ENCODE measurements around the gene LMO1.

LMO1 gene

DNA sequence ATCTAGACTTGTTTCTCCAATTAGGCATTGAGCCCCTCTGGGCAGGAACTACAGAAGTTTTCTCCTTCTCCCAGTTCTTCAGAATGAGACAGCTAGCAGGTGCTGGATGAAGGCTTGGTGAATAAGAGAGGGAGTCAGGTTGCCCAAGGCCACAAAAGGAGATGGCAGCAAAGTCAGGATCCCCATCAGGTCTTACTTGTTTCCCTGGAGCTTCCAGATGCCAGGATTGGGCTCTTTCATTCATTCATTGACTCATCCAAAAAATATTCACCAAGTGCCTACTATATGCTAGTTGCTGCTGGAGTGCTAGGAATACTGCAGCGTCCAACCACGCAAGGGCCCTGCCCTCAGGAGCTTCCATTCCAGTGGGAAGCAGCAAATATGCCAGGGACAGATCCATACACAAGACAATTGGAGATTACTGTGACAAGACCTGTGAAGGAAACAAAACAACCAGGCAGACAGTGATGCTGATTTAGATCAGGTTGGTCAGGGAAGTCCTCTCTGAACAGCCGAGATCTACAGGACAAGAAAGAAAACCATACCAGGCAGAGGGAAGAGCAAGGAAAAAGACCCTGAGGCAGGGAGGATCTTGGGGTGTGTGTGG is 24.6 kb upstream of the LMO1 start:
- DNase-seq (ENCODE audit: low spot score): no peak

DNA sequence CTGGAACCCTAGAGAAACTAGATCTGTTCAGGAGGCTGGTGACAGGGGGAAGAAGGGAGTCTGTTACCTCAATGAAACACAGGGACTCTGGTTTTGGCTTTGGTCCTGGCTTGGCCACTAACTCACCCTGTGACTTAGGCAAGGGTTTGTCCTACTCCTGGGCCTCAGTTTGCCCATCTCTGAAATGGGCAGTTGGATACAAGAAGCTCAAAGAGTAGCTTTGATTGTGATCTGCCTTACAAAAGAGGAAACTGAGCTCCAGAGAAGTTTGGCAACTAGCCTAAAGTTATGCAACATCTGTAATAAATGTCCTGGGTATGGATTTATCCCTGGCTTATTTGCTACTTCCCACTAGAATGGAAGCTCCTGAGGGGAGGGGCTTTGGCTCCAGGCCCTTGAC is 24.0 kb upstream of the LMO1 start:
- no peak for DNase-seq (ENCODE audit: low spot score)

DNA sequence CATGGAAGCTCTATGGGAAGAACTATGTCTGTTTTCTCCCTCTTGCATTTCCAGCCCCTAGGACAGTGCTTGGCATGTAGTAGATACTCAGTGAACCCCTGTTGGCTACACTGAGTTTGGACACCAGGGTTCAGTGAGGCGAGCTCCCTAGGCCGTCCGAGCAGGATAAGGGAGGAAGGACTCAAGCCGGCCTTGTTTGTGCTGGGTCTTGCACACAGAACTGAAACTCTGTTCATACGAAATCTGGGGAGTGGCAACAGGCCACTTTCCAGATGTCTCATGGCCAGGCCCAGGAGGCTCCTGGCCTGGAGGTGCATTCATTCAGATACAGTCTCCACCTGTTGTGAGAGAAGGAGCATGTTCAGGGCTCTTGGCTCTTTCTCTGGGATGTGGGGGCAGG is 23.6 kb upstream of the LMO1 start:
- DNase-seq (ENCODE audit: low spot score): no peak

DNA sequence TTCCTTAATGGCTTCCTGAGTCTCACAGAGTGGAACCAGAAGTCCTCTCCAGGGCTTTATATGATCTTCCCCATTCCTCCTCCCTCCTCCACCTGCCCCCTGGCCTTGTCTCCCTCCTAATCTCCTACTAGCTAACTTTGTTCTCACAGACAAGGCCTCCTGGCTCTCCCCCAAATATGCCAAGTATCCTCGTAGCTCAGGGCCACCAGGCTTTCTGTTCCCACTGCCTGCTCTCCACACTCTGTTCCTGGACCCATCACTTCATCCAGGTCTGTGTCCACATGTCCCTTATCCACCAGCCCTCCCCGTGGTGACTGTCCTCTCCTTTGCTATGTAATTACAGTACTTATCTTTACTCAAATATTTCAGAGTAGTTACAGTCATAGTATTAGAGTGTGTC is 23.2 kb upstream of the LMO1 start:
- no peak for DNase-seq (ENCODE audit: low spot score)

DNA sequence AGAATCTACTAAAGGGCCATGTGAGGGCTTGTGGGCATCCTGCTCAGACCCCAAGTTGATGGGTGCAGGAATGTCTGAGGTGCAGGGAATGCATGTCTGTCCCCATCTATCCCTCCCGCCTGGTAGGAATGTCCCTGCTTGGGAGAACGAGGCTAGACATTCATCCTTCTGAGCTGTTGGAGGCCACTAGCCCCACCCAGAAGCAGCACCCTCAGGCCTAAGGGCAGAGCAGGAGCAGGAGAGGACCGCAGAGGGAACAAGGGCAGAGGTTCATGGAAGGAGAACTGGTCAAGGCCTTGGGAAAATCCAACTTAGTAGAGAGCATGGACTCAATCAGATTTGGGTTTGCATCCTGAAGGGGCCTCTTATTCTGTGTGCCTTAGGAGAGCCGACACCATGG is 22.1 kb upstream of the LMO1 start:
- DNase-seq (ENCODE audit: low spot score): no peak

DNA sequence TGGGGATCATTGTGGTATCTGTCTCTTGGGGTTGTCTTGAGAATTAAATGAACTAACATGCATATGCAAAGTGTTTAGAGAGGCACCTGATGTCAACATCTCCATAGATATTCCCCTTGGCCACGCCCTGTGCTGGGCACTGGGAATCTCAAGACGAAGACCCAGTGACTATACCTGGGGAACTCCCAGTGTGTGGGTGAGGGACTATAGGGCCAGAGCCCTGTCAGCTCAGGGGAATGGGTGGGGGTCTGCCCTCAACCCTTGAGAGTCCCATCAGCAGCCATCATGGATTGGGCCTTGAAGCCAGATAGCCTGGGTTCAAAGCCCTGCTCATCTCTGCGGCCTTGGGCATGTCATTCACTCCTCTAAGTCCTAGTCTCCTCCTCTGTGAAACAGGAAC is 21.6 kb upstream of the LMO1 start:
- no peak for DNase-seq (ENCODE audit: low spot score)

DNA sequence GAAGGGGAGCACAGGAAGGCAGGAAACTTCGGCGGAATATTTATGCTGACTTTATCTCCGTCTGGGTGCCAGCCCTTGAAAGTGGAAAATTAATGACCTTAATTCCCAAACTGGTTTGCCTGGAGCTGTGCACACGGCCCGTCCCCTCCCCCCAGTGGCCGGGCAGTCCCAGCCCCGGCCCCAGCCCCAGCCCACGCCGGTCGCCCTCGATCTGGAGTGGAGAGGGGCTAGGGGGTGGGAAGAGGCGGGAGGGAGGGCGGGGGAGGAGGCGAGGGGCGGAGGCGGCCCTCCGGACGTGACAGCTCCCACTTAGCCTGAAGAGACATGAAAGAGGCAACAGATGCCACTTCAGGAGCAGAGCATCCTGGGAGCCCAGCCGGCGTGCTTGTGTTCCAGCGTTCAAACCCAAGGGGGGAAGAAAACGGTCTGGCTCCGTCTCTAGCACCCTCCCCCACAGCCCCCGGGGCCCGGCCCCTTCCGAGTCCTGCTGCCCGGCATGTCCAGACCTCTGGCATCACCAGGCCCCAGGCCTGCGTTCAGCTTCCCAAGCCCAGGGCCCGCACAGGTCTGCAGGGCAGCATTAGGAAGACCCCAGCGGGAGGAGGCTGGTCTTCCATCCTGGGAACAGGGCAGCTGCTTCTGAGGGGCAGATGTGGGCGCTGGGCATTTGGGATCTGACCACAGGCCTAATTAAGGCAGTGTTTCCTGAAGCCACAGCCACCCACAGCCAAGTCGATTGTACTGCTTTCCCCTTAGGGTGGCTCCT is 20.0 kb upstream of the LMO1 start:
- peak; percentile 70 for DNase-seq (ENCODE audit: low spot score)

DNA sequence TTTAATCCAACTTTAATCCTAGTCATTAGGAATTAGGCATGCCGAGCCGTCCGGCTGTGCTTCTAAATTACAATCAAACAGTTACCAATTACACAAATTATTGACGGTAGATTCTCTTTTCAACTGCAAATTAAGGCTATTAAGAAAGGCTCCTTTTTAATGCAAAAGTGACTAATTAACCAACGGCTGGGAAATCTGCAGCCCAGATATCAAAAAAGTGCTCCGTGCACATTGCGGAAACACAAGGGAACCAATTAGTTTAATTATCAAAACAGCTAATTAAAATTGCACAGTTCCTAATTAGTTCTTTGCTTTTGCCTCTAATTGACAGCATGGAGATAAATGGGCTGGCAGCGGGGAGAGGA is 19.4 kb upstream of the LMO1 start:
- no peak for DNase-seq (ENCODE audit: low spot score)

DNA sequence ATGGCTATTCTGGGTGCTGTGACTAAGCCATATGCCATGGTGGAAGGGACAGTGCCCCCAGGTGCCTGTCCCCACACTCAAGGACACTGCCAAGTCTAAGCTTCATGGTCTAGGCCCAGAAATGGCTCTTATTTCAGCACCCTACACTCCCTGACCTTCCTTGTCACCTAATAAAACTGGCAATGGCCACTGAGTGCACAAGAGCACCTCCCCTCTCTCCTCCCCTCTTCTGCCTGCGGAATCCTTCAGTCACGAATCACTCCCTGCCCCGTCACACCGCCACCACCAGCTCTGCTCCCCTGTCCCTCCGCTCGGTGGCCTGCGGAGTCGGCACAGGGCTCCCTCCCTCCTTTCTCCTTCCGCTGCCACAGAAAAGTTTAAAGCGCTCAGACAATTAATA is 19.0 kb upstream of the LMO1 start:
- peak; percentile 65 for DNase-seq (ENCODE audit: low spot score)

DNA sequence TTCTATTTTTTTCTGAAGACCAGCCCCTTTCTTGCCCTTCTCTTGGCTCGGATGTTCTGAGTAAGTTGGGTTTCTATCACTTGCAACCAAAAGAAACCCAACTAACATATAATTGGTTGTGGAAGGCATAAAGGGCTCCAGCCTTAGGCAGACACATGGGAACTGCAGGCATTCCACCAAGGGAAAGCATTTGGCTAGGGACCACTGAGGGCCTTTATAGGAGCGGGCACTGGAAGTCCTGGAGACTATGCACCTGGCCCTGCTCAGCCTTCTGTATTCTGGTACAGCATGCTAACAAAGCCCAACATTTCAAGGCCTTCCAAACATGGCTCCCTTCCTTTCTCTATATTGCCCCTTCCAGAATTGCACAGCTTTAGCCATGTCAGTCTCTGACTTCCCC is 17.6 kb upstream of the LMO1 start:
- DNase-seq (ENCODE audit: low spot score): no peak

DNA sequence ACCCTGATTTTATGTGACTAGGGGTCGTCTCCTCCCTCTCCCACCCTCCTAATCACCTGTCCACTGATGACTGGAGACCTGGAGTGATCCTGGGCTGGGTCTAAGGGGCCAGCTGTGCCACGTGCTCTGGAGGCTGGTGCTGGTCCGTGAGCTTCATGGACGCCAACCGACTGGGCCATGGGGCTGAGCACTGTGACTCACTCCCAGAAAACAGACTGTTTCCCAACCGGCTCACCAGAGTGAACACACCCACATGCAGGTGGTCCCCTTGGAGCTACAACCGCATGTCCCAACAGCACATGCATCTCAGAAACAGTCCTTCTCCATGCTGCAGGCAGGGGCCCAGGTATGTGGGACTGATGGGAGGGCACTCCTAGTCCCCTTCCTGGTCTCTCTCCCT is 14.0 kb upstream of the LMO1 start:
- DNase-seq (ENCODE audit: low spot score): no peak

DNA sequence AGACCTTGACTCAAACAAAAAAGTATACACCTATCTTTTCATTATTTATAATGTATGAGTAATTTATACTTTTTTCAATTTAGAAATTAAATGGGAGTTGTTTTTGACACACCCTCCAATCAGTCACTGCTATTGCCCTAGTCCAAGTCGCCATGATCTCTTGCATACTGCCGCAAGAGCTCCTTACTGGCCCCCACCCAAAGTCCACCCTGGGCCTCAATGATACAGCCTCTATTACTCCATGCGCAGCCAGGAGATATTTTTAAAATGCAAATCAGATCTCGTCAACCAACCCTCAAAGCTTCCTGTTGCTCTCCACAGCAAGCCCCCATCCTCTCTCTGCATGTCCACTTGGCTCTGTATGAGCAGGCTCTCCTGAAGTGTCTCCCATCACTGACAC is 12.8 kb upstream of the LMO1 start:
- no peak for DNase-seq (ENCODE audit: low spot score)

DNA sequence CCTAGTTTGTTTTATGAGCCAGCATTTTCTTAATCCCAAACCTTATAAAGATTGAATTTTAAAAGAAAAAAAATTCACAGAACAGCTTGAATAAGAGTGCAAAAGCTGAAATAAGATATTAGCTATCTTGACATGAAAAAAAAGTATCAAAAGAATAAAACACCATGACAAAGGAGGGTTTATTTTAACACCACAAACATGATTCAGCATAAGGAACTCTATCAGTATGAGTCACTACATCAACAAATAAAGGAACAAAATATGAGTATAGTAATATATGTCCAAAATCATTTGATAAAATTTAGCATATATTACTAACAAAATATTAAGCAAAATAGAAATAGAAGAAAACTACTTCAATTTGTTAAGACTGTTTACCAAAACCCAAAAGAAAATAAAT is 9.6 kb upstream of the LMO1 start:
- DNase-seq (ENCODE audit: low spot score): no peak

DNA sequence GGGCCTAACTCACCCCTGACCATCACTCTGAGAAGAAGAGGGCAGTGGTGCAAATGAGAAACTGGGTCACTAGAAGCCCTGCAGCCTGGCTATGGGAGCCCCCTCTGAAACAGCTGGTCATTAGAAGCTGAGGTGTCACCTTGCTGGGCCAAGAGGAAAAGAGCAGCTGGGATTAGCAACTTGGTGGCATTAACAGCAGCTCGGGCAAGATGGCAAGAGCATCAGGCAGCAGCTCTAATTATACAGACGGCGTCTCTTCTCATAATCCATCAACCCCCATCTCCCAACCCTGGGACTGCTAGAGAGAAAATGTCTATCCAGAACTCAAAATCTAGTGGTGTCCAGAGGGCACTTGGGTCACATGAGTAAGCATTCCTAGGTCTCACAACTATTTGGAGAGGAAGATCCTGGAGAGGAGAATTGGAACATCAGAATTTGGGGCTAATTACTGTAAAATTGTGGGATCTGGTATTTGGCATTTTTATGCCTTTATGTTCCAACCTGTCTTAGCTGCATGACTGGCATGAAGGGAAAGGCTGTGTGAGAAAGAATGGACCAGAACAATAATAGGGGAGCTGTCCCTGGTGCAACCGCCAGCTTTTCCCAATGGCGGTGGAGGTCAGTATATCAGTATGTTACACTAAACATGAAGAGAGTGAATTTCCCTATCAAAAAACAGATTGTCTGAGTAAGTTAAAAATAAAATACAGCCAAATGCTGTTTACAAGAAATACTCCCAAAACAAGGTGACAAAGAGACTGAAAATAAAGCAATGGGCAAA is 7.6 kb upstream of the LMO1 start:
- DNase-seq (ENCODE audit: low spot score): no peak

DNA sequence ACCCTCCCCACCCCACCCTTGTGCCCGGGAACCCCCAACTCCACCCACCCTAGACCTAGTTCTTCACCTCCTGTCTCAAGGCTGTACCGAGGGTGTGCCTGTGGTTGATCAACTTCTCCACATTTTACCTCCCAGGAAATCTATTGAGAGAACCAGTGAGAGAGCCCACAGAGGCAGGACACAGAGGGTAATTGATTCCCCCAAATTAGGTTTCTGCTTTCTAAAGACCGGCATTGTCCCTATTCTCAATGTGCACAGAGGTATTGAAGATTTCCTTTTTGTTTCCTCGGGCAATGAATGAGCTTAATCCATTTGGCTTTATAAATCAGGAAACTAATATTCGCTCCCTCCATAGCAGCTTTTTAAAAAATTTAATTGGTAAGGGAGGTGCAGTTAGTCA is 6.0 kb upstream of the LMO1 start:
- no peak for DNase-seq (ENCODE audit: low spot score)

DNA sequence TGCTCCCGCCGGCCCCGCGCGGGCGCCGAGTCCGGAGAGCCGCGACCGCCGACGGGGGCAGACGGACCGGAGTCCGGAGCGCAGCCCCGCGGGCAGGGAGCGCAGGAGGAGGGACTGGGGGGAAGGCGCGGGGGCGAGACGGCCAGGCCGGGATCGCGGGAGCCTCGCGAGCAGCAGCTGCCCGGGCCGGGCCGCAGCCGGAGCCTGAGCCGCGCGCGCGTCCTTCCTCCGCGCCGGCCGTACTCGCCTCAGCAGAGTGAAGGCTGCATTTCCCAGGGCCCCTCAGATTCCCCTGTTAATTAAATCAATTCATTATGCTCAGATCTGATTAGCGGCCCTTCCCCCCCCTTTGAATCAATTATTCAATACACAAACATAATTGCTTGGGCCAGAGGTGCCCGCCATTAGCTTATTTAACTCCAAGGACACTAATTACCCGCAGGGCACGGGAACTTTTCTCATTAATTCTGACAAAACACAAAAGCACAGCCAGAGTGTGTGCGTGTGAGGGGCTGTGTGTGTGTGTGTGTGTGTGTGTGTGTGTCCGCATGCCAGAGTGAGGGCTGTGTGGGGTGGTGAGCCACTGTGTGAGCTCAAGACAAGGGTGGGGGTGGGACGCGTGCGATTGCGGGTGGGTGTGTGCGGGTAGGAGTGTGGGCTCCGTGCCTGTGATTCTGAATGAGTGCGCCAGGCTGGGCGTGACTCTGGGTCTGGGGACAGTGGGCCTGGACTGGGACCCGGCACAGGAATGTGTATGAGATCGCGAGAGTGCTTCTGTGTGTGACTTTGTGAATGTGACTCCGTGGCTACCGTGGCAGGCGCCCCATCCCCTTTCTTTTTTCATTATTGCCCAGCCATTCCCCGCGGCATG is 5.1 kb upstream of the LMO1 start:
- DNase-seq (ENCODE audit: low spot score): peak; percentile 65

DNA sequence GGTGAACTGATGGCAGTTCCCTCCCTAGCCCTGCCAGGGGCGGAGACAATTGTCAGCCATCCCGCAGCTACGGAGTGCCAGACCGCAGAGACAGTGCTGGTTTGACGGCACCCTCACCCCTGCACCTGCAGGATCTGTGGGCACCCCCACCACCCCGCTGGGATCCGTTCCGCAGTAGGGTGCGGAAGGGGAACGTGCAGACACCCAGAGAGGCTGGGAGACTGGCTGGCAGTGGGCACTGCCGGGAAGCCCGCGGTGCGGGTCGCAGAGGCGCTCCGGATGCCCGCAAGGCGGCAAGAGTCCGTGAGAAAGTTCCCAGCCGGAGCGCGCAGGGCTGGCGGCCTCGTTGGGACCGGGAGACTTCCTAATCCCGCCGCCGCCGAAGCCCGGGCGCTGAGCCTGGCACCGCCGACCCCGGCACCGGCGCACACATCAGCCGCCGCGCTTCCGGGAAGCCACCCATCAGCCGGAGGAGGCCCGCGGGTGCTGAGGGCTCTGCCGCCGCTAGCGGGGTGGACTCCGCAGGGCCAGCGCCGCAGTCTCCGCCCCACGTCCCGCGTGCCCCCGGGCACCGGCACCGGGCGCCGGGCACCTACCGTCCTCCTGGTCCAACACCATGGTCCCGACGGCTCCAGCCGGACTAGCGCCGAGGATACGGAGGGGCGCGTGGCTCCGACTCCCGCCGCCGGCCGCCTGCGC is 4.3 kb upstream of the LMO1 start:
- peak; percentile 53 for DNase-seq (ENCODE audit: low spot score)

DNA sequence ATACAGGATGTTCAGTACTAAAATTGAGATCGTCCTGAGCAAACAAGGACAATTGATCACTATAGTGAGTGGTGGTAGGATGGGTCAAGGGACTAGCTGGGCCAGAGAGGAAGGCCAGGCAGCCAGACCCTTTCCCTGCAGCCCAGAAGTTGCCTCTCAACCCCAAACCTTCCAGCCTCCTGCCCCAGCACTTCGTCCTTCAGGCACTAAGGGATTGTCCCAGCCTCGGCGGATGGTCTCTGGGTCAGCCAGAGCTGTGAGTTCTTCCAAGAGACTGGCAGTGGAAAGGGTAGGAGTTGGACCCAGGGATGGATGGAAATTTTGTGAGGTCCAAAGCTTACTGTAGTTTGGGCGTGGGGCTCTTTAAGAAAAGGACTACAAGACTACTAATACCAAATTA is 3.6 kb upstream of the LMO1 start:
- DNase-seq (ENCODE audit: low spot score): no peak

DNA sequence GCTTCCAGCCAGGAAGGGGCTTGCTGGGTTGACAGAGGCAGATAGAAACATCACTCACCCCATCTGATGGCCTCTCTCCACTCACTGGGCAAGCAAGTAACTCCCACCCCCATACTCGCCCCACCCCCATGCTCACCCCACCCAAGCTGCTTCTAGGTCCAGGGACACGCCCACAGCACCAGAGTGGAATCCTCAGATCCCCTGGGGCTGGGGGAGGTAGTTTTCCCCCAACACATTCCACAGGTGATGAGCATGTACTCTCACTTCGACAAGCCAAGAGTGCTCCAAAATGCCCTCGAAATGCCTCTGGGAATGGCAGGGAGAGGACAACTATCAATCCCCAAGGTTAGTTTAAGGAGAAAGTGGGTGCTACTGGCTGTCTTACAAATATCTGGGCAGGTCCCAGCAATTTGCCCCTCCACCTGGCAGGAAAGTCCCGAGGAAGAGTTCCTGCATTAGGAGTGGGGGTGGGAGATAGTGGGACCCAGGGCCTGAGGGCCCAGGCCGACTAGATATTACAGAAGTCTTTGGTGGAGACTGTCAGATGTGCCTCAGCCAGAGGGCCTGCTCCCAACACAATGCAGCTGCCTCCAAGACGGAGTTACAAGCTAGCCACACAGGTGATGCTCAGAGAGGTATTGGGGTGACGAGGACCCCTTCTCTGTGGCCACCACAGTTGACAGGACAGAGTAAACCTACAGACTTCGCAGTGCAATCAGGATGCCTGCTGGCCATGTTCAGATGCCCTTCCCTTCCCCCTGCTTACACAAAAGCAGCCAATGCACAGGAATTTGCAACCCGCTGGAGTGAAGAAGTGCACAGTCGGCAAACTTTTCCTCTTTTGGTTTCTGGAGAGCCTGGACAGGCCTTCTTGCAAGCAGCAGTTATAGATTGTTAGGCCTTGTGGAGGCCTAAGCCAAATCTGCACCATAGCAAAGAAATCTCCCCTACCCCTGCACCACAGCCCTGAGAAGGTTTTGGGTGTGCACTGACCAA is 2.9 kb upstream of the LMO1 start:
- no peak for DNase-seq (ENCODE audit: low spot score)

DNA sequence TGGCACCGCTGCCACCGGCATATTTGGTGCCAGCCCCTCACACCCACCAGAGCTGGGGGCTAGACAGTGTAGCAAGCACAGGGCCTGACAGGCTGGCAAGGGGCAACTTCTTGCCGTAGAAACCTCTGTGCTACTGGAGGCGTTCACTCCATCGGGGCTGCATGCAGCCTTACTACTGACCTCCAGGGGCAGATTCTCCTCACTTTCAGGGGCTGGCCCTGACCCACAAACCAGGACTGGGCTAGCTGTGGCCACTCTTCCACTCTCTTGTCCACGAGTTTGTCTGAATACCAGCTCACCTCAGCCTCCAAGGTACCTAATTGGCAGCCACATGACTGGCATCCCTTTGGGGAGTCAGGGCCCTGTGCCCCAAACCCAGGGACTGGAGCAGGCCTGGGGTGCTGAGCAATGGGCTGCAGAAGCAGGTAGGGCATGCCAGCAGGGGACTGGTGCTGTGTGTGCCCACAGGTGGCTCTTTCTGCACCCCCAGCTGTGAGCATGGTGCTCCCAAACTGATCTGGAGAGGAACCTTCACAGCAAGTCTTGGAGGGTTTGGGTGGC is 2.1 kb upstream of the LMO1 start:
- peak; percentile 59 for DNase-seq (ENCODE audit: low spot score)
